ENCODE data around the gene TUBB6. TPM values are rescaled to one million over a fixed set of nuclear protein-coding genes. Genes with fewer than 3 reads are reported as not detected.

TUBB6 gene
- polyA plus RNA-seq, 1 donor from 2014 or later, result 3.8 TPM

- Histone ChIP-seq H3K27me3 (ENCODE audit: insufficient read depth, low read depth, low read length) (no peaks in the 10 kb centered on the region), H4K20me1 (ENCODE audit: insufficient read depth) (no peaks in the 10 kb centered on the region), H2AFZ (ENCODE audit: low read depth, low read length) (no peak overlapping the region), H3K9me3 (ENCODE audit: low read length) (no peaks in the 10 kb centered on the region), H3K27ac (ENCODE audit: low read length) (no peak overlapping the region), H3K36me3 (ENCODE audit: insufficient read depth, low read length) (no peaks in the 10 kb centered on the region), H3K4me2 (ENCODE audit: low read length) (no peak overlapping the region), H3K9ac (ENCODE audit: low read length) (no peak overlapping the region), H3F3A (ENCODE audit: insufficient read depth, low read length, poor library complexity, severe bottlenecking) (no peaks in the 10 kb centered on the region), H3K4me3 (ENCODE audit: low read length) (no peak overlapping the region), H3K79me2 (replicated peaks; ENCODE audit: insufficient read depth, low read length) (no peaks in the 10 kb centered on the region), H3K9me2 (ENCODE audit: insufficient read depth, low read length) (no peaks in the 10 kb centered on the region)
- no peak for TF ChIP-seq EP300 (conservative IDR thresholded peaks at IDR 0.05; ENCODE audit: poor library complexity, severe bottlenecking)
- TF ChIP-seq EZH2 (IDR thresholded peaks at IDR 0.05; ENCODE audit: borderline replicate concordance, insufficient read depth, low read length, poor library complexity, severe bottlenecking), result no peak
- TF ChIP-seq, protein P1, sequence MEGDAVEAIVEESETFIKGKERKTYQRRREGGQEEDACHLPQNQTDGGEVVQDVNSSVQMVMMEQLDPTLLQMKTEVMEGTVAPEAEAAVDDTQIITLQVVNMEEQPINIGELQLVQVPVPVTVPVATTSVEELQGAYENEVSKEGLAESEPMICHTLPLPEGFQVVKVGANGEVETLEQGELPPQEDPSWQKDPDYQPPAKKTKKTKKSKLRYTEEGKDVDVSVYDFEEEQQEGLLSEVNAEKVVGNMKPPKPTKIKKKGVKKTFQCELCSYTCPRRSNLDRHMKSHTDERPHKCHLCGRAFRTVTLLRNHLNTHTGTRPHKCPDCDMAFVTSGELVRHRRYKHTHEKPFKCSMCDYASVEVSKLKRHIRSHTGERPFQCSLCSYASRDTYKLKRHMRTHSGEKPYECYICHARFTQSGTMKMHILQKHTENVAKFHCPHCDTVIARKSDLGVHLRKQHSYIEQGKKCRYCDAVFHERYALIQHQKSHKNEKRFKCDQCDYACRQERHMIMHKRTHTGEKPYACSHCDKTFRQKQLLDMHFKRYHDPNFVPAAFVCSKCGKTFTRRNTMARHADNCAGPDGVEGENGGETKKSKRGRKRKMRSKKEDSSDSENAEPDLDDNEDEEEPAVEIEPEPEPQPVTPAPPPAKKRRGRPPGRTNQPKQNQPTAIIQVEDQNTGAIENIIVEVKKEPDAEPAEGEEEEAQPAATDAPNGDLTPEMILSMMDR (IDR thresholded peaks at IDR 0.05; ENCODE audit: poor library complexity, severe bottlenecking), result no peak
- TF ChIP-seq MXI1 (conservative IDR thresholded peaks at IDR 0.05; ENCODE audit: poor library complexity, severe bottlenecking), result no peak
- no peak for TF ChIP-seq POLR2AphosphoS5 (IDR thresholded peaks at IDR 0.05)
- no peak for TF ChIP-seq RAD21 (conservative IDR thresholded peaks at IDR 0.05)
- TF ChIP-seq TAF1 (IDR thresholded peaks at IDR 0.05; ENCODE audit: low read depth), result no peak
- no peak for TF ChIP-seq SMC3 (conservative IDR thresholded peaks at IDR 0.05; ENCODE audit: poor library complexity)
Observed at GRCh38 chr18:12330766-12331165, 22.7 kb downstream of the TUBB6 start.

DNA sequence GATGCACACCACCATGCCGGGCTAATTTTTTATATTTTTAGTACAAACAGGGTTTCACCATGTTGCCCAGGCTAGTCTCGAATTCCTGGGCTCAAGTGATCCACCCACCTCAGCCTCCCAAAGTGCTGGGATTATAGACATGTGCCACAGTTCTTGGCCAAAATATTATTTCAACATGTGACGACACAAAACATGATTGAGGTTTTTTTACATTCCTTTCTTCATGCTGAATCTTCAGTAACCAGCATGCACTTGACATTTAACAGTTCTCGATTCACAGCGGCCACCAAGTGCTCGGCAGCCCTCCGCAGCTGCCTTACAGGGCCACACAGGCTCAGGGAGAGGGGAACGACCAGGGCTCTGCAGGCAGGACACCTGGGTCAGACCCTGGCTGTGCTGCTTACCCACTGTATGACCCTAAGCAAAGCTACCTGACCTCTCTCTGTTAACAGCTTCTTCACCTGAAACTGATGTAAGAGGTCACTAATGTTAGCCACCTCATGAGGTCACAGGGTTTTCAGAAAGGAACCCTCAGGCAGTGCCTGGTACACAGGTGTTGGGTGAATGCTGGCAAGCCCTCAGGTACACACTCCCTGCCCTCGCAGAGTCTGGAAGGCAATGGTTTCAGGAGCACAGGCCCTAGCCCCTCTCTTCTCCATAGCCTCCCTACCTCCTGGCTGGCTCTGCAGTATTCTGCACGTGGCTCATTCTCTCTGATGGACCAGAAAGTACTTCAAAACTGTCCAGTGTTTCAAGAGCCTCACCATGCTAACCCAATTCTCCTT lies 25.7 kb downstream of the TUBB6 start:
- no peaks in the 10 kb centered on the region for H3K9me3 ChIP-seq (ENCODE audit: low read length)
- no peaks in the 10 kb centered on the region for H3K9me2 ChIP-seq (ENCODE audit: insufficient read depth, low read length)
- no peak overlapping the region for H3K4me3 ChIP-seq (ENCODE audit: low read length)
- no peaks in the 10 kb centered on the region for H3K36me3 ChIP-seq (ENCODE audit: insufficient read depth, low read length)
- H2AFZ ChIP-seq (ENCODE audit: low read depth, low read length), result no peak overlapping the region
- H3K27me3 ChIP-seq (ENCODE audit: insufficient read depth, low read depth, low read length), result no peaks in the 10 kb centered on the region
- no peak overlapping the region for H3K27ac ChIP-seq (ENCODE audit: low read length)
- no peaks in the 10 kb centered on the region for H4K20me1 ChIP-seq (ENCODE audit: insufficient read depth)
- no peaks in the 10 kb centered on the region for H3K79me2 ChIP-seq (replicated peaks; ENCODE audit: insufficient read depth, low read length)
- H3K9ac ChIP-seq (ENCODE audit: low read length), result no peak overlapping the region
- no peak overlapping the region for H3K4me2 ChIP-seq (ENCODE audit: low read length)
- TF ChIP-seq RAD21 (conservative IDR thresholded peaks at IDR 0.05) (no peak), EZH2 (IDR thresholded peaks at IDR 0.05; ENCODE audit: borderline replicate concordance, insufficient read depth, low read length, poor library complexity, severe bottlenecking) (no peak), MXI1 (conservative IDR thresholded peaks at IDR 0.05; ENCODE audit: poor library complexity, severe bottlenecking) (no peak), EP300 (conservative IDR thresholded peaks at IDR 0.05; ENCODE audit: poor library complexity, severe bottlenecking) (no peak), POLR2AphosphoS5 (IDR thresholded peaks at IDR 0.05) (no peak), SMC3 (conservative IDR thresholded peaks at IDR 0.05; ENCODE audit: poor library complexity) (no peak), TAF1 (IDR thresholded peaks at IDR 0.05; ENCODE audit: low read depth) (no peak)
- TF ChIP-seq, protein P2, sequence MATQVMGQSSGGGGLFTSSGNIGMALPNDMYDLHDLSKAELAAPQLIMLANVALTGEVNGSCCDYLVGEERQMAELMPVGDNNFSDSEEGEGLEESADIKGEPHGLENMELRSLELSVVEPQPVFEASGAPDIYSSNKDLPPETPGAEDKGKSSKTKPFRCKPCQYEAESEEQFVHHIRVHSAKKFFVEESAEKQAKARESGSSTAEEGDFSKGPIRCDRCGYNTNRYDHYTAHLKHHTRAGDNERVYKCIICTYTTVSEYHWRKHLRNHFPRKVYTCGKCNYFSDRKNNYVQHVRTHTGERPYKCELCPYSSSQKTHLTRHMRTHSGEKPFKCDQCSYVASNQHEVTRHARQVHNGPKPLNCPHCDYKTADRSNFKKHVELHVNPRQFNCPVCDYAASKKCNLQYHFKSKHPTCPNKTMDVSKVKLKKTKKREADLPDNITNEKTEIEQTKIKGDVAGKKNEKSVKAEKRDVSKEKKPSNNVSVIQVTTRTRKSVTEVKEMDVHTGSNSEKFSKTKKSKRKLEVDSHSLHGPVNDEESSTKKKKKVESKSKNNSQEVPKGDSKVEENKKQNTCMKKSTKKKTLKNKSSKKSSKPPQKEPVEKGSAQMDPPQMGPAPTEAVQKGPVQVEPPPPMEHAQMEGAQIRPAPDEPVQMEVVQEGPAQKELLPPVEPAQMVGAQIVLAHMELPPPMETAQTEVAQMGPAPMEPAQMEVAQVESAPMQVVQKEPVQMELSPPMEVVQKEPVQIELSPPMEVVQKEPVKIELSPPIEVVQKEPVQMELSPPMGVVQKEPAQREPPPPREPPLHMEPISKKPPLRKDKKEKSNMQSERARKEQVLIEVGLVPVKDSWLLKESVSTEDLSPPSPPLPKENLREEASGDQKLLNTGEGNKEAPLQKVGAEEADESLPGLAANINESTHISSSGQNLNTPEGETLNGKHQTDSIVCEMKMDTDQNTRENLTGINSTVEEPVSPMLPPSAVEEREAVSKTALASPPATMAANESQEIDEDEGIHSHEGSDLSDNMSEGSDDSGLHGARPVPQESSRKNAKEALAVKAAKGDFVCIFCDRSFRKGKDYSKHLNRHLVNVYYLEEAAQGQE (IDR thresholded peaks at IDR 0.05; ENCODE audit: borderline replicate concordance), result no peak
- TF ChIP-seq, protein P1 (IDR thresholded peaks at IDR 0.05; ENCODE audit: poor library complexity, severe bottlenecking), result no peak
- no peaks in the 10 kb centered on the region for H3F3A ChIP-seq (ENCODE audit: insufficient read depth, low read length, poor library complexity, severe bottlenecking)

Measured in neural cell (in vitro differentiated cells).